Stomach smooth muscle (tissue), 2 donors: ENCODE measurements around the gene PCNX3.

ENCODE experiments used
- H3K27ac ChIP-seq: one replicate; pipeline ENCODE4 v1.7.0; 2013; ENCODE audit warnings: mild to moderate bottlenecking, low read length, inconsistent platforms
- H3K27me3 ChIP-seq, 2 donors: one replicate each; pipeline ENCODE4 v1.7.0; 2013; ENCODE audit warnings: low read length in 2 of 2; ENCODE audit not compliant: insufficient read depth in 2 of 2, control insufficient read depth in 1 of 2
- H3K36me3 ChIP-seq, 2 donors: one replicate each; pipeline ENCODE4 v1.7.0; 2013; ENCODE audit warnings: low read length in 2 of 2; ENCODE audit not compliant: control insufficient read depth in 2 of 2, insufficient read depth in 2 of 2
- H3K4me1 ChIP-seq: one replicate; pipeline ENCODE4 v1.7.0; 2013; ENCODE audit warnings: low read length; ENCODE audit not compliant: control insufficient read depth, insufficient read depth
- H3K4me3 ChIP-seq, 2 donors: one replicate each; pipeline ENCODE4 v1.7.0; 2013; ENCODE audit warnings: low read length in 2 of 2
- H3K9ac ChIP-seq, 2 donors: one replicate each; pipeline ENCODE4 v1.7.0; 2013; ENCODE audit warnings: low read length in 2 of 2, mild to moderate bottlenecking in 1 of 2
- H3K9me3 ChIP-seq, 2 donors: one replicate each; pipeline ENCODE4 v1.7.0; 2013; ENCODE audit warnings: low read length in 2 of 2; ENCODE audit not compliant: control insufficient read depth in 2 of 2
- donor health status: healthy.
- donor health status: Pancreatic carcinoma.

PCNX3 gene

DNA sequence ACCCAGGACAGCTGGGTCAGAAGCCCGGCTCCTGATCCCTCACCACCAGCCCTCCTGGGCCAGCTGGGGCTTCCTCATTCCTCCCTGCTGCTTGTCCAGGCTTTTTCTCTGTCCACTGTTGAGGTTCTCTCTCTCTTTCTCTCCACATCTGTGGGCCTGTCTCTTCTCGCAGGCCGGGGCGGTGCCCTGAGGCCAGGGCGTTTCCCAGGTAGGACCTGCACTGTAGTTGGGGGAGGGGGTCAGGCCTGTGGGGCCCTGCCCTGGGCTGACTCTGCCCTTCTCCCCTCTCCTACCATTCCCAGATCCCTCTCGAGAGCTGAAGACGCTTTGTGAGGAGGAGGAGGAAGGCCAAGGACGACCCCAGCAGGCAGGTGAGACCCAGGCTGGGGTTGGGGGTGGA lies 34.8 kb upstream of the PCNX3 start:
- Histone ChIP-seq H3K9me3 (no peaks in the 10 kb centered on the region), H3K27me3 (no peaks in the 10 kb centered on the region), H3K4me3 (no peak overlapping the region), H3K27ac (peak overlapping the region; percentile 58), H3K9ac (no peak overlapping the region), H3K4me1 (peaks cover 56% of the 10 kb centered on the region), H3K36me3 (peaks cover 45 to 50% of the 10 kb centered on the region in 2 donors)

DNA sequence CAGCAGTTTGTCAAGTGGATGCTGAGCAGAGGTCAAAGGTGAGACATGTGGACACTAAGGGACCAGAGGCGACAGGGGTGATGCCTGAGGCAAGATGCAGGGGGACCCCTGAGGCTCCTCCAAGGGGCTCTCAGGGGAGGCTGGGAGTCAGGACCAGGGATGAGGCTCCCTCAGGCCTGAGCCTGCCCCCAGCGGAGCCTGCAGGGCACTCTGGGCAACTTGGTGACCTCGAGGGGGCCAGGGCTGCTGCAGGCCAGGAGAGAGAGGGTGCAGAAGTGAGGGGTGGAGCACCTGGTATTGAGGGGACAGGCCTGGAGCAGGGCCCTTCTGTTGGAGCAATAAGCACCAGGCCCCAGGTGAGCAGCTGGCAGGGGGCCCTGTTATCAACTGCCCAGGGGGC lies 33.6 kb upstream of the PCNX3 start:
- Histone ChIP-seq H3K36me3 (peaks cover 49 to 58% of the 10 kb centered on the region in 2 donors), H3K9me3 (no peaks in the 10 kb centered on the region), H3K4me3 (no peak overlapping the region), H3K4me1 (peaks cover 62% of the 10 kb centered on the region), H3K9ac (no peak overlapping the region), H3K27me3 (no peaks in the 10 kb centered on the region), H3K27ac (peak overlapping the region; percentile 58)

DNA sequence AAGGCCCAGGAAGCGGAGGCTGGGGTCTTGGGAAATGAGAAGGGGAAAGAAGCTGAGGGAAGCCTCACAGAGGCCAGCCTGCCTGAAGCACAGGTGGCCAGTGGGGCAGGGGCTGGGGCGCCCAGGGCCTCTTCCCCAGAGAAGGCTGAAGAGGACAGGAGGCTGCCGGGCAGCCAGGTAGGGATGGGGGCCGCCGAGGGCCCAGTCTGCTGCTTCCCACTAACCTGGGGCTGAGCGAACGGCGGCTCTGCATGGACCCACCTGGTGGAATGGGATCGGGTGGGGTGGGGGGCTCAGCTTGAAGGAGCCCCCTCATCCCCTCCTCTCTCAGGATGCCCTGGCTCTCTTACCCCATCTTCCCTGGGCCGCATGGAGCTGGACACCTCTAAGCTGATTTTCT lies 32.0 kb upstream of the PCNX3 start:
- H3K4me1 ChIP-seq: peaks cover 62% of the 10 kb centered on the region
- no peaks in the 10 kb centered on the region for H3K9me3 ChIP-seq
- H3K27ac ChIP-seq: peak overlapping the region; percentile 66
- H3K36me3 ChIP-seq: peaks cover 48 to 58% of the 10 kb centered on the region in 2 donors
- H3K27me3 ChIP-seq: no peaks in the 10 kb centered on the region
- no peak overlapping the region for H3K9ac ChIP-seq
- no peak overlapping the region for H3K4me3 ChIP-seq

DNA sequence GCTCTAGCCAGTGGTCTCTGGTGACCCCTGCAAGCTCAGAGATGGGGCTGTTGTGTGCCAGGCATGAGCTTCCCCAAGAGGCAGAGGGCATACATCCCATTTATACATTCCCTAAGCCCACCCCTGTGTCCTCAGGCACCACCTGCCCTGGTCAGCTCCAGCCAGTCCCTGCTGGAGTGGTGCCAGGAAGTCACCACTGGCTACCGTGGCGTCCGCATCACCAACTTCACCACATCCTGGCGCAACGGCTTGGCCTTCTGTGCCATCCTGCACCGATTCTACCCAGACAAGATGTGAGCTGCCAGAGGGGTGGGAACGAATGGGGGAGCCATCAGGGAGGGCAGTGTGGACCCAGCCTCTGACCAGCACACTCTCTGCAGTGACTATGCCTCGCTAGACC lies 31.5 kb upstream of the PCNX3 start:
- Histone ChIP-seq H3K9me3 (no peaks in the 10 kb centered on the region), H3K4me3 (no peak overlapping the region), H3K4me1 (peaks cover 60% of the 10 kb centered on the region), H3K36me3 (peaks cover 48 to 53% of the 10 kb centered on the region in 2 donors), H3K27ac (peak overlapping the region; percentile 66), H3K27me3 (no peaks in the 10 kb centered on the region), H3K9ac (no peak overlapping the region)

DNA sequence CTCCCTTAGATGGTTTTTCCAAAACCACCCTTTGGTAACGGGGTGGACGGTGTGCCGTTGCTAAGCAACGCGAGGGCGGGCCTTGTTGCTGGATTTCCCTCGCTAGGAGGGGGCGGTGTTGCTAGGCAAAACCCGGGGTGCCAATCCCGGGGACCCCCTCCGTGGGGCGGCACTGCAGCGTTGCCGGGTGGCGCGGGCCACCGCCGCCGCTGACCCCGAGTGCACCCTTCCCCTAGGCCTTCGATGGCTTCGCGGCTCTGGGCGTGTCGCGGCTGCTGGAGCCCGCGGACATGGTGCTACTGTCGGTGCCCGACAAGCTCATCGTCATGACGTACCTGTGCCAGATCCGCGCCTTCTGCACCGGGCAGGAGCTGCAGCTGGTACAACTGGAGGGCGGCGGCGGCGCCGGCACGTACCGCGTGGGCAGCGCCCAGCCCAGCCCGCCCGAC lies 30.8 kb upstream of the PCNX3 start:
- Histone ChIP-seq H3K4me3 (no peak overlapping the region), H3K27ac (peak overlapping the region; percentile 66), H3K4me1 (peaks cover 60% of the 10 kb centered on the region), H3K27me3 (no peaks in the 10 kb centered on the region), H3K9me3 (no peaks in the 10 kb centered on the region), H3K36me3 (peaks cover 43 to 49% of the 10 kb centered on the region in 2 donors), H3K9ac (no peak overlapping the region)

DNA sequence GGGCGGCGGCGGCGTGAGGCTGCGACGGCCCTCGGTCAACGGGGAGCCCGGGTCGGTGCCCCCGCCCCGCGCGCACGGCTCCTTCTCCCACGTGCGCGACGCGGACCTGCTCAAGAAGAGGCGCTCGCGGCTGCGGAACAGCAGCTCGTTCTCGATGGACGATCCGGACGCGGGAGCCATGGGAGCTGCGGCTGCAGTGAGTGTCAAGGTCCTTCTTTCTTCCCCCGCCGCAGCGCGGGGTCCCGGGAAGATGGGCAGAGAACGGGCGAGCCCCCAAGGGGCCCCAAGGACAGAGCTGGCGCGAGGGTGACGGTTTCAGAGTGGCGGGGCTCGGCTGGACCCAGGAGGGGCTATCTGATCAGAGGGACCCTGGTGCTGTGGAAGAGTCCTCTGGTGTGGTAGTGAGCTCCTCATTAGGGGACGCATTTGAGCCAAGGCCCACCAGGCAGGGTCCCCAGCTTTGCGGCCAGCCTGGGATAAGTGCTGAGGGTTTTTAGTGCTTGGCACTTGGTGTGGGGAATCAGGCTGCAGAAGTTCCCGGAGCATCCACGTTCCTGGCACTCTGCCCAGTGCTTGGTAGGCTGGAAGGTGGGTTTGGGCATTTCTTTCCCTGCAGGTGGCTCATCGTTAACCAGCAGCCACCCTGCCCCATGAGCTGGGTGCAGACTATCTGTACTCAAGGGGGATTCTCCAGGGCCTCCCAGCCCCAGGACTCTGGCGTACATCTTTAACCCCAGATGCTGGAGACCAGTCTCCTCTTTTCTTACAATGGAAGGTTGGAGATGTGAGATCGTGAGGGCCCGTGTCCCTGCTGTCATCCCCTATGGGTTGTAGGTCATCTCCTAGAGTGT lies 30.0 kb upstream of the PCNX3 start:
- no peak overlapping the region for H3K9ac ChIP-seq
- peak overlapping the region; percentile 76 for H3K27ac ChIP-seq
- no peaks in the 10 kb centered on the region for H3K27me3 ChIP-seq
- H3K9me3 ChIP-seq: no peaks in the 10 kb centered on the region
- H3K36me3 ChIP-seq: peaks cover 43 to 48% of the 10 kb centered on the region in 2 donors
- H3K4me1 ChIP-seq: peaks cover 63% of the 10 kb centered on the region
- no peak overlapping the region for H3K4me3 ChIP-seq

DNA sequence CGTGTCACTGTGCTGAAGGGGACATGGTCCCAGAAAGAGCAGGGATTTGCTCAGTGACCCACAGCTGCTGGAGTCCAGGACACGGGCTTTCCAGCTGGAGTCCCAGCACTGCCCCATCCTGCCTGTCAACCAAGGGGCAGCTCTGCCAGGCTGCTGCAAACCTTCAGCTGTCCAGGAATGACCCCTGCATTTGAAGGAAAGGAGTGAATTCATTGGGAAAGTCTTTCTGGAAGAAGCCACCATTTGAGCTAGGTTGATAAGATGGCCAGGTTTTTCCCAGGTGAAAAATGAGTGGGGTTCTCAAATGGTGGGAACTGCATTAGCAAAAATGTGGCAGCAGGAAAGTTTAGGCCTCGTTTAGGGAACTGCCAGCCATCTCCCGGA lies 29.3 kb upstream of the PCNX3 start:
- H3K9me3 ChIP-seq: no peaks in the 10 kb centered on the region
- peak overlapping the region; percentile 76 for H3K27ac ChIP-seq
- H3K36me3 ChIP-seq: peaks cover 37 to 44% of the 10 kb centered on the region in 2 donors
- no peaks in the 10 kb centered on the region for H3K27me3 ChIP-seq
- H3K4me1 ChIP-seq: peaks cover 63% of the 10 kb centered on the region
- H3K4me3 ChIP-seq: no peak overlapping the region
- H3K9ac ChIP-seq: no peak overlapping the region

DNA sequence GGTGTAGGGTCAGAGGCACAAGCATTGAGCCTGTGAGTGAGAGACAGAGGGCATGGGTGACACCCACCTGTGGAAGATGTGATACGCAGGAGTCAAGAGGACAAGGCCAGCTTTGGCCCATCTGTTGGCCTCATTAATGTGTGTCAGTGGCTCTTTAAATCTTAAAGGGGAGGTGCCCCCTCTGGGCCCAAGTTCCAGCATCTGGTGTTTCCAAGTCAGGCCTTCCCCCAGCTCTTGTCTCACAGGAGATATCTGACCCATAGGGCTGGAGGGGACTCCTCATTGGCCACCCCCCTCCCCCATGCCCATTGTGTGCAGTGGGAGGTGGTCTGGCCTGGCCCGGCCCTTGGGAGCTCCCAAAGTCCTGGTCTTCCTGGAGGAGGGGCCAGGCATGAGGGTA lies 28.9 kb upstream of the PCNX3 start:
- peaks cover 33 to 43% of the 10 kb centered on the region in 2 donors for H3K36me3 ChIP-seq
- no peaks in the 10 kb centered on the region for H3K27me3 ChIP-seq
- peaks cover 63% of the 10 kb centered on the region for H3K4me1 ChIP-seq
- H3K4me3 ChIP-seq: peak overlapping the region in 1 of 2 donors; percentile 8
- H3K9ac ChIP-seq: no peak overlapping the region
- H3K9me3 ChIP-seq: no peaks in the 10 kb centered on the region
- H3K27ac ChIP-seq: peak overlapping the region; percentile 76

DNA sequence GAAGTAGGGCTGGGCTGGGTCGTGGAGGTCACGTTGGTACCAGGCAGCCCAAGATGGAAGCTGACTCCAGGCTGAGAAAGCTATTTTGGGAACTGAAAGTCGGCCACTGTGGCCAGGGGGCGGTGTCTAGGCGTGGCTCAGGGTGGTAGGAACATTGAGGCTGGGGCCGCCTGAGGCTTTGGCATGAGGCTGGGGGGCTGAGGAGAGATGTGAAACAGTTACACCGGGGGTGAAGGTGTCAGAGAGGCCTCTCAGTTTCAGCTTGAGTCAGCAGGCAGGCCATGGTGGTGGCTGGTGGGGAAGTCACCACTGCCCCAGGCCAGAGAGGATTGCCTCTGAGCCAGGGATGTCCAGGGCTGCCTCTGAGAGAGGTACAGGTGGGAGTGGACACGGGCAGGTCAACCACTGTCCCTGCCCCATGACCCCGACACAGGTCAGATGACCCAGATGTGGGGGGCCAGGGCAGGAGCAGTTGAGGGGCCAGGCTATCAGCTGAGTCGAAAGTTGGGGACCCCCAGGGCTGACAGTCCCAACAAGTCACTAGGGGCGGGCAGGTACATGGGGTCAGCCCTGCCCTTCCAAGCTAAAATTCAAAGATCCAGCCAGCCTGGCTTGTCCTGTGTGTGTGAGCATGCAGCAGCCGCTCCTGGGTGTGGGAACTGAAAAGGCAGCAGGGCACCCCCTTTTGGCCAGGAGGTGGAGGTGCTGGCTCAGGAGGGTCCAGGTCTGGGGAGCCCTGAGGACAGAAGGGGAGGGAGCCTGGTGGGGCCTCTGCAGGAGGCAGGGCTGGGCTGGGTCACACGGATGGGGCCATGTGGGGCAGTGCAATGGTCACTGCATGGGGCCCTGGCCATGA lies 27.1 kb upstream of the PCNX3 start:
- H3K4me1 ChIP-seq: peaks cover 72% of the 10 kb centered on the region
- no peaks in the 10 kb centered on the region for H3K9me3 ChIP-seq
- no peaks in the 10 kb centered on the region for H3K27me3 ChIP-seq
- peak overlapping the region in 1 of 2 donors; percentile 15 for H3K4me3 ChIP-seq
- H3K27ac ChIP-seq: peak overlapping the region; percentile 76
- peaks cover 29 to 36% of the 10 kb centered on the region in 2 donors for H3K36me3 ChIP-seq
- H3K9ac ChIP-seq: peak overlapping the region in 1 of 2 donors; percentile 5

DNA sequence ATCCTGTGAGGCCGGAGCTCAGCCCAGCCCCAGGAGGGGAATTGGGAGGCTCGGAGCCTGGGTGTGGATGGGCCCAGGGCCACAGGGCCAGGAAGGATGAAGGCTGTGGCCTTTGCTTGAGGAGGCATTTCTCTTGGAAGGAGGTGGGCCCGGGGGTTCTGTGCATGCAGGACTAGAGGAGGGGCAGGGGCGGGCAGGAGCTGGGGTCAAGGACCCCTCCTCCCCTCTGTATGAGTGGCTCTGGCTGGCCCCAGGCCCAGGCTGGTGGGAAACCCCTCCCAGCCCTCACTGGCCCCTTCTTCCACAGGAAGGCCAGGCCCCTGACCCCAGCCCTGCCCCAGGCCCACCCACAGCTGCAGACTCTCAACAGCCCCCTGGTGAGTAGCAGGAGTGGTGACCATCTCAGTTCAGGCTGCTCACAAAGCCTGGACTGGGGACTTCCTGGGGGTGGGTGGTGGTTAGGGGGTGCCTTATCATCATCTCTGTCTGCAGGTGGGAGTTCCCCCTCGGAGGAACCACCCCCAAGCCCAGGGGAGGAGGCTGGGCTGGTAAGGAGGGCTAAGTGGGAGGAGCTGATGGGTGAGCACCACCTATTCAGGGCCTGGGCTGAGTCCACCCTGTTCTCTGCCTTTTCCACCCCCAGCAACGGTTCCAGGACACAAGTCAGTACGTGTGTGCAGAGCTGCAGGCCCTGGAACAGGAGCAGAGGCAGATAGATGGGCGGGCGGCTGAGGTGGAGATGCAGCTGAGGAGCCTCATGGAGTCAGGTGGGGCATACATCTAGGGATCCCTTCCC lies 25.9 kb upstream of the PCNX3 start:
- H3K27ac ChIP-seq: peak overlapping the region; percentile 37

More for the DNA sequence above, 25.9 kb upstream of the PCNX3 start:
- no peaks in the 10 kb centered on the region for H3K27me3 ChIP-seq
- H3K4me1 ChIP-seq: peaks cover 73% of the 10 kb centered on the region
- H3K36me3 ChIP-seq: peaks cover 22 to 35% of the 10 kb centered on the region in 2 donors
- no peaks in the 10 kb centered on the region for H3K9me3 ChIP-seq
- H3K4me3 ChIP-seq: no peak overlapping the region
- H3K9ac ChIP-seq: no peak overlapping the region
